OCI-LY7 (cell line): ENCODE data around the gene C7. TPM values are rescaled to one million over a fixed set of nuclear protein-coding genes. Genes with fewer than 3 reads are reported as not detected.

ENCODE experiments used
- BruUV-seq: library from RNA; stranded (reverse); fragments of 400-500 nt; replicated peaks from 2 replicates; lab custom pipeline; 2021; lab: Mats Ljungman, UMichigan
- CTCF ChIA-PET: fragments of 300-600 bp; sonication (Branson Sonifier 250); formaldehyde crosslinking; loops from one replicate; lab custom pipeline; 2022; ENCODE audit warnings: antibody characterized with exemption; ENCODE audit not compliant: unreplicated experiment; lab: Charles Lee
- POLR2A ChIA-PET: fragments of 300-600 bp; sonication (Branson Sonifier 250); formaldehyde crosslinking; loops from one replicate; lab custom pipeline; 2022; ENCODE audit warnings: antibody characterized with exemption; lab: Charles Lee
- DNase-seq: peaks from one replicate; pipeline ENCODE4 v3.0.0-alpha.2; 2015; ENCODE audit warnings: low spot score
- H2AFZ ChIP-seq: fragments of 200-600 bp; sonication (generic), shearing (Covaris generic); 2 replicates; pipeline ENCODE4 v1.6.1; 2014; ENCODE audit warnings: mild to moderate bottlenecking, antibody characterized with exemption, low read length, moderate library complexity
- H3K27ac ChIP-seq: fragments of 200-600 bp; sonication (generic); 2 replicates; pipeline ENCODE4 v1.5.1; 2014; ENCODE audit warnings: mixed run types, low read depth, mild to moderate bottlenecking, moderate library complexity, low read length, inconsistent platforms; ENCODE audit not compliant: poor library complexity, severe bottlenecking
- H3K36me3 ChIP-seq: fragments of 200-600 bp; sonication (generic); 2 replicates; pipeline ENCODE4 v1.6.1; 2014; ENCODE audit warnings: mild to moderate bottlenecking, antibody characterized with exemption, low read length, moderate library complexity, mixed read lengths; ENCODE audit not compliant: insufficient read depth
- H3K4me1 ChIP-seq: fragments of 200-600 bp; sonication (generic); 2 replicates; pipeline ENCODE4 v1.5.1; 2014; ENCODE audit warnings: mild to moderate bottlenecking, low read length; ENCODE audit not compliant: insufficient read depth, poor library complexity, severe bottlenecking
- H3K4me2 ChIP-seq: fragments of 200-600 bp; sonication (generic); 2 replicates; pipeline ENCODE4 v1.6.1; 2014; ENCODE audit warnings: mild to moderate bottlenecking, low read length
- H3K4me3 ChIP-seq: fragments of 200-600 bp; sonication (generic); 2 replicates; pipeline ENCODE4 v1.5.1; 2014; ENCODE audit warnings: mild to moderate bottlenecking, low read depth, low read length; ENCODE audit not compliant: poor library complexity, severe bottlenecking
- H3K79me2 ChIP-seq: fragments of 200-600 bp; sonication (generic); 2 replicates; pipeline ENCODE4 v1.6.1; 2016; ENCODE audit warnings: low read depth, mild to moderate bottlenecking, low read length, moderate library complexity, mixed read lengths; ENCODE audit not compliant: insufficient read depth
- H3K9me2 ChIP-seq: fragments of 200-600 bp; sonication (generic); 2 replicates; pipeline ENCODE4 v1.6.1; 2016; ENCODE audit warnings: mild to moderate bottlenecking, low read length, mixed read lengths; ENCODE audit not compliant: insufficient read depth
- H3K9me3 ChIP-seq: fragments of 200-600 bp; sonication (generic); 2 replicates; pipeline ENCODE4 v1.6.1; 2014; ENCODE audit warnings: mild to moderate bottlenecking, mixed run types, low read length, mixed read lengths
- H4K20me1 ChIP-seq: fragments of 200-600 bp; sonication (generic); 2 replicates; pipeline ENCODE4 v1.6.1; 2014; ENCODE audit warnings: mild to moderate bottlenecking, antibody characterized with exemption, low read length, moderate library complexity, mixed read lengths; ENCODE audit not compliant: insufficient read depth
- CTCF ChIP-seq: fragments of 200-600 bp; sonication (generic); conservative IDR thresholded peaks from 2 replicates; pipeline ENCODE4 v1.5.1; 2014; ENCODE audit warnings: mild to moderate bottlenecking, antibody characterized with exemption, low read length, moderate library complexity, mixed read lengths
- EZH2phosphoT487 ChIP-seq: fragments of 200-600 bp; sonication (generic); IDR thresholded peaks from 2 replicates; pipeline ENCODE4 v1.6.1; 2018; ENCODE audit warnings: low read depth, borderline replicate concordance, mild to moderate bottlenecking, mixed run types, antibody characterized with exemption, low read length, moderate library complexity, mixed read lengths
- intact Hi-C: fragments of 100-400 bp; cut with micrococcal nuclease; formaldehyde crosslinking; loops from one replicate; pipeline ENCODE4 v1.10.0; 2022; ENCODE audit not compliant: unreplicated experiment
- total RNA-seq, 2 experiments: library from RNA; depleted of rRNA in 1 of 2; stranded (reverse); fragments of >200 nt in 1 of 2; shearing (Covaris generic) in 1 of 2; gene quantifications; 2 replicates each; pipeline ENCODE4 v1.2.3, GENCODE V29; 2014 to 2022

The C7 gene
- total RNA-seq, 2 experiments from 2014 or later, result not detected

- POLR2A ChIA-PET, result interaction anchor here (0.6 to 1.0 kb wide), 2 partner anchors 33 to 112 kb away, joined by 3 read pairs; no protein-coding TSS in a partner anchor
These were observed 86.7 kb downstream of the C7 start for GRCh38 chr5:40995801-40996586.

DNA sequence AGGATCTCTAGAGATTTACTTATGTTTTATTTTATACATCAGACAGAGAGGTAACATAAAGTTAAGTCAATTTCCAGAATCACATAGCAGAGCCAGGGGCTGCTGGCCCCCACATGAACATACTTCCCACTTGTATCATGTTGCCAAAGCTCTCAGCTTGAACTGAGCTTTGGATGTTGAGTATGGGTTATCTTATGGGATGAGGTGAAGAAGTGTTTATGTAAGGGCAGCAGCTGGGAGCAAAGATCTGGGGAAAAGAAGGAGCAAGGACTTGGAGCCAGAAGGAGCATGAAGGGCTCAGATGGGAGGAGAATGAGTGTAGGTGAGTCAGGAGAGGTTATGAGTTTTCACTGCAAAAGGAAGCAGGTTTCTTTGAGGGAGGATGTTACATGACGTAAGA is 89.8 kb downstream of the C7 start:
- no peaks in the 10 kb centered on the region for H3K36me3 ChIP-seq
- no peaks in the 10 kb centered on the region for H3K4me1 ChIP-seq
- no peak overlapping the region for H3K27ac ChIP-seq
- H3K79me2 ChIP-seq, result no peaks in the 10 kb centered on the region
- H2AFZ ChIP-seq, result no peak overlapping the region
- no peak for TF ChIP-seq CTCF
- TF ChIP-seq EZH2phosphoT487, result no peak
- no peaks in the 10 kb centered on the region for H4K20me1 ChIP-seq
- H3K9me3 ChIP-seq, result no peaks in the 10 kb centered on the region
- no peak overlapping the region for H3K4me3 ChIP-seq
- no peak for DNase-seq
- BruUV-seq, result no TSS peak
- ChIA-PET POLR2A (interaction anchor here (1.4 kb wide), 1 partner anchor 15 kb away, joined by 4 read pairs; no protein-coding TSS in a partner anchor), CTCF (no interaction called here)
- intact Hi-C loops, result no loop called here
- H3K4me2 ChIP-seq, result no peak overlapping the region
- no peaks in the 10 kb centered on the region for H3K9me2 ChIP-seq

More at GRCh38 chr5:40995801-40996586, 86.7 kb downstream of the C7 start:
- Histone ChIP-seq H3K9me2 (no peaks in the 10 kb centered on the region), H3K4me2 (no peak overlapping the region), H3K36me3 (no peaks in the 10 kb centered on the region), H3K4me1 (no peaks in the 10 kb centered on the region), H3K79me2 (no peaks in the 10 kb centered on the region), H3K4me3 (no peak overlapping the region), H3K27ac (no peak overlapping the region), H4K20me1 (no peaks in the 10 kb centered on the region), H2AFZ (no peak overlapping the region), H3K9me3 (no peaks in the 10 kb centered on the region)
- CTCF ChIA-PET, result no interaction called here
- DNase-seq, result no peak
- BruUV-seq, result no TSS peak
- TF ChIP-seq CTCF (no peak), EZH2phosphoT487 (no peak)
- intact Hi-C loops, result no loop called here

- intact Hi-C loops, result no loop called here
- Histone ChIP-seq H3K4me3 (no peak overlapping the region), H3K4me2 (no peak overlapping the region), H3K9me2 (no peaks in the 10 kb centered on the region), H3K9me3 (no peaks in the 10 kb centered on the region), H4K20me1 (no peaks in the 10 kb centered on the region), H3K36me3 (no peaks in the 10 kb centered on the region), H3K79me2 (no peaks in the 10 kb centered on the region), H2AFZ (no peak overlapping the region), H3K27ac (no peak overlapping the region), H3K4me1 (no peaks in the 10 kb centered on the region)
- TF ChIP-seq CTCF, result no peak
- TF ChIP-seq EZH2phosphoT487, result no peak
- POLR2A ChIA-PET, result interaction anchor here (0.6 to 1.4 kb wide), 2 partner anchors 14 to 156 kb away, joined by 3 to 4 read pairs; no protein-coding TSS in a partner anchor
- DNase-seq, result no peak
- CTCF ChIA-PET, result no interaction called here
- BruUV-seq, result no TSS peak
These were observed 90.7 kb downstream of the C7 start for GRCh38 chr5:40999966-41000365.
